NCI-H446 (cell line): ENCODE measurements around the gene TAF4B.
A peak's percentile ranks its signal among the peaks of the same experiment; 100 is the strongest.
"Not testable (repeated sequence)": the region's sequence is repeated elsewhere in the genome, so short reads cannot be mapped to it uniquely, and the experiment has no call there.

Source experiments
- DNase-seq, 2 experiments: peaks; one replicate each; lab custom pipeline; 2025; lab: John Stamatoyannopoulos, UW

The TAF4B gene

DNA sequence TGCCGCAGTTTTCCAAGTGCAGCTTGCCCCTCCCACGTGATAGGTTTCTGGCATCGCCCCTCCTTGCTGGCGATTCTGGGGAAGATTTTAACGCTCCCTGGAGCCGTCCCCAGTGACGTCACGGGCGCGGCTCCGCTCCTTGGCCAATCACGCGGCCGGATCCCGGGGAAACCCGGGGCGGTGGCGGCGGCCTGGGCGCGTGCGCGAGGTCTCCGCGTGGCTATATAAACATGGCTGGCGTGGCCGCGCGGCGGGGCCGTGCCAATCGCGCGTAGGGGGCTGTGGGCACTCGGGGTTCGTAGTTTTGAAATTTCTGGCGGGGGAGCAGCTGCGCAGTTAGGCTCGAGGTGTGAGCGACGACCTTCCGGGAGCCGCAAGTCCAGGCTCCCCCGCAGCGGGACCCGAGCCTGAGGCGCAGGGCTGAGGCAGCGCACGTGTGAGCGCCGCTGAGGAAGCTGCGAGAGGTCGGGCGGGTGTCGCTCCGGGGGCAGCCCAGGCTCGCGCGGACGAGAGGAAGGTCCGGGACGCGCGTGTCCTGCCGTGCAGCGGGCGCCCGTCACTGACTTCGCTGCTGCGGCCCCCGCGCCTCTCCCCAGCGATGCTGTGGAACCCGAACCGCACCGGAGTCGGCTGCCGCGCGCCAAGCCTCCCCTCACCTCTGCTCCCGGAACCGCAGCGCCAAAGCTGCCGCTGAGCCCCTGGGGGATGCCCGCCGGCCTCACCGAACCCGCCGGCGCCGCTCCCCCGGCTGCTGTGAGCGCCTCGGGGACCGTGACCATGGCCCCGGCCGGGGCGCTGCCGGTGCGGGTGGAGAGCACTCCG, at the start of gene TAF4B:
TSS of gene TAF4B (plus strand) at position 217 of the 822 bp plus-strand sequence. CDS start at position 706, 489 bp downstream.
- peak; percentile 88 to 97 for DNase-seq

- no peak for DNase-seq
Observed at GRCh38 chr18:26181343-26181826, 44.9 kb upstream of the TAF4B start.

GRCh38 chr18:26183395-26184112, 42.7 kb upstream of the TAF4B start:
- DNase-seq, result no peak

DNA sequence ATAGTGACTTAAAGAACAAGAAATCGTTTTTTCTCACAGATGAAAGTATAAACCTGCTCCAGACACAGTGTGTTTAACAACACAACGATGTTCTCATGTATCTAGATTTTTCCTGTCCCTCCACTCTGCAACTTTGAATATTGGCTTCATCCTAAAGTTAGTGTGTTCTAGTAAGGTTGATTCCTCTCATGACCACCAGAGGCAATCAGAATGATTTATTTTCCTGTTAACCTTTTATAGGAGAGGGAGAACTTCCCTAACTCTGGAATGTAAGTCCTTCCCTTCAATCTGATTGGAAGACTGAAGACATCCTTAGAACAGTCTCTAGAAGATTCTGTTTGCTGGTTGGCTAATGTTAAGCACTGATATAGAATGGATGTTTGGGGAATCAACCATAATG, 41.0 kb upstream of the TAF4B start:
- DNase-seq, result no peak

DNA sequence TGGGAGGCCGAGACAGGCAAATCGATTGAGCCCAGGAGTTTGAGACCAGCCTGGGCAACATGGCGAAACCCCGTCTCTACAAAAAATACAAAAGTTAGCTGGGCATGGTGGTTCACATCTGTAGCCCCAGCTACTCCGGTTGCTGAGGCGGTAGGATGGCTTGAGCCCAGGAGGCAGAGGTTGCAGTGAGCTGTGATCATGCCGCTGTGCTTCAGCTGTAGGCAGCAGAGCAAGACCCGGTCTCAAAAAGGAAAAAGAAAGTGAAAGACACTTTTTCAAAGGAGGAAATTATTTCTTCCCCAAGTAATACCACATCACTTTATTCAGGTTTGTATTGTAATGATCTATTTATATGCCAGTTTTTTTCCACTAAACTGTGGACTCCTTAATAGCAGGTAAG, 35.7 kb upstream of the TAF4B start:
- no peak for DNase-seq

GRCh38 chr18:26192233-26192632, 34.0 kb upstream of the TAF4B start:
- no peak for DNase-seq

- DNase-seq, result no peak
Observed at GRCh38 chr18:26196605-26197004, 29.6 kb upstream of the TAF4B start.

GRCh38 chr18:26202001-26202400, 24.2 kb upstream of the TAF4B start:
- not testable (repeated sequence) for DNase-seq

DNA sequence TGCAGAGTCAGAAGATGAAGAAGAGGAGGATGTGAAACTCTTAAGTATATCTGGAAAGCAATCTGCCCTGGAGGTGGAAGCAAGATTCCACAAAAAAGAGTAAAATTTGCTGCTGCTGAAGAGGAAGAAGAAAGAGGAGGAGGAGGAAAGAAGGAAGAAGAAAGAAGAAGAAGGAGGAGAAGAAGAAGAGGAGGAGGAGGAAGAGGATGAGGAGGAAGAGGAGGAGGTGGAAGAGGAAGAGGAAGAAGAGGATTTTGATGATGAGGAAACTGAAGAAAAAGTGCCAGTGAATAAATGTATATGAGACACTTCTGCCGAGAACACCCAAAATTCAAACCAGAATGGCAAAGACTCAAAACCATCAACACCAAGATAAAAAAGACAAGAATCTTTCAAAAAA, 20.9 kb upstream of the TAF4B start:
- DNase-seq, result no peak

DNA sequence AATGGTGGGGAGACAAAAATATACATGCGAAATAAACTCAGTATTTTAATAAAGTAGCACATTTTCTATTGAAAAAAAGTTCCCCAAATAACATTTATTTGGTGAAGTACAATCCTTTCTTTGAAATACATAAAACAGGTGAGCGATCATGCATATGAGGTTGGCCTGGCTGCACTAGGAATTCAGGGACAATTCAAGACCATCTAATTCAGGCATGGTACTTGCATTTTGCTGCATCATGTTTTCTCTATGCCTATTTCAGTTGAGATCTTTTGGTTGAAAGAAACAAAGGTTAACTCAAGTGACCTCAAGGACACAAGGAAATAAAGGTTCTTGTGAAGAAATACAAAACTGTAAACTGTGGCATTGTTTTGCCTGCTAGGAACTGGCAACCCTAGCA, 19.8 kb upstream of the TAF4B start:
- no peak for DNase-seq

- no peak for DNase-seq
Observed at GRCh38 chr18:26207937-26208336, 18.3 kb upstream of the TAF4B start.

- no peak for DNase-seq
Observed at GRCh38 chr18:26208977-26209376, 17.3 kb upstream of the TAF4B start.

DNA sequence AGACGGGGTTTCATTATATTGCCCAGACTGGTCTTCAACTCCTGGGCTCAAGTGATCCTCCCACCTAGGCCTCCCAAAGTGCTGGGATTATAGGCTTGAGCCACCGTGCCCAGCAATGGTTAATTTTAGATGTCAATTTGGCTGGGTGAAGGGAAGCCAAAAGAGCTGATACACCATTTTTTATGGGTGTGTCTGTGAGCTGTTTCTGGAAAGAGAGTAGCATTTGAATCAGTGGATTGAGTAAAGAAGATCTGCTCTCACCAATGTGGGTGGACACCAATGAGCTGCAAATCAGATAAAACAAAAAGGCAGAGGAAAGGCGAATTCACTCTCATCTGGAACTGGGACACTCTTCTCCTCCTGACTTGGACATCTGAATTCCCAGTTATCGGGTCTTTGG, 16.1 kb upstream of the TAF4B start:
- DNase-seq, result no peak

DNA sequence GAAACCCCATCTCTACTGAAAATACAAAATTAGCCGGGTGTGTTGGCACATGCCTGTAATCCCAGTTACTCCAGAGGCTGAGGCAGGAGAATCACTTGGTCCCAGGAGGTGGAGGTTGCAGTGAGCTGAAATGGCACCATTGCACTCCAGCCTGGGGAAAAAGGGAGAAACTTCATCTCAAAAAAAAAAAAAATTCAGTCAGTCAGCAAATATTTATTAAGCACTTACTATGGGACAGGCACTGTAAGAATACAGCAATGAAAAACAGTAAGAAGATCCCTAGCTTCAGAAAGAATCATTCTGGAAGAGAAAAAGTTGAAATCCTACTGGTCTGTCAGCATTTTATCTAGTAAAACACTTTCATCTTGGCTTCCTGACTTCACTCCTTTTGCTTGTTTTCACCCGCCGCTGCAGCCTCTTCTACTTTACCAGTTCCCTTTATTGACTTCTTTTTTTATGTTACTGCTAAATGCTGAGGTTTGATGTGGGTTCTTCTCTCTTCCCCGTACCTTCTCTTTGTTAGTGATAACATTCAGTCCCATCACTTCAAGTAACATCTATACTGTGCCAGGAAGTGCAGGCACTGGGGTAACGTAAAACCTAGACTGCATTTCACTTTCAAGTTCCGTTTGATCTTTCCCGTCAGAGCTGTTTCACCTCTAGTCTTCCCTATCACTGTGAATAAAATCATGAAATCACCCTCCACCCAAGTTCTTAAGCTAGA, 10.8 kb upstream of the TAF4B start:
- no peak for DNase-seq

DNA sequence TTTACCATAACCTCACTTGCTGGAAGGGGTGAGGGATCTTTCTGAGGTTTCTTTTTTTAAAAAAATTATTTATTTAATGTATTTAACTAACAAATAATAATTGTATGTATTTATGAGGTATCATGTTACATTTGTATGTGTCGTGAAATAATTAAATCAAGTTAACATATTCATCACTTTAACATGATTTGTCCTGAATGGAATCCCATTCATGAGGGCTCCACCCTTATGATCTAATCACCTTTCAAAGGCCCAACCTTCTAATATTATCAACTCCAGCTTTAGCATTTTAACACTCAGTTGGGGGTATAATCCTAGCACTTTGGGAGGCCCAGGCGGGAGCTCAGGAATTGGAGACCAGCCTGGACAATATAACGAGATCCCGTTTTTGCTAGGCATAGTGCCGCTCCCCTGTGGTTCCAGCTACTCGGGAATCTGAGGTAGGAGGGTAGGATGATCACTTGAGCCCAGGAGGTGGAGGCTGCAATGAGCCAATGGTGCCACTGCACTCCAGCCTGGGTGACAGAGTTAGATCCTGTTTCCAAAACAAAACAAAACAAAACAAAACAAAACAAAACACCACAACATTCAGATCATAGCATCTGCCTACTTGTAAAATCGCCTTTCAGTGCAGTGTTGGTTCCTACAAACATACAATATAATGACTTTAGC, 1.1 kb upstream of the TAF4B start:
- DNase-seq, result no peak

- DNase-seq, result no peak
Observed at GRCh38 chr18:26225915-26226228, 373 bp upstream of the TAF4B start.

GRCh38 chr18:26227051-26227670, 916 bp downstream of the TAF4B start:
- no peak for DNase-seq

DNA sequence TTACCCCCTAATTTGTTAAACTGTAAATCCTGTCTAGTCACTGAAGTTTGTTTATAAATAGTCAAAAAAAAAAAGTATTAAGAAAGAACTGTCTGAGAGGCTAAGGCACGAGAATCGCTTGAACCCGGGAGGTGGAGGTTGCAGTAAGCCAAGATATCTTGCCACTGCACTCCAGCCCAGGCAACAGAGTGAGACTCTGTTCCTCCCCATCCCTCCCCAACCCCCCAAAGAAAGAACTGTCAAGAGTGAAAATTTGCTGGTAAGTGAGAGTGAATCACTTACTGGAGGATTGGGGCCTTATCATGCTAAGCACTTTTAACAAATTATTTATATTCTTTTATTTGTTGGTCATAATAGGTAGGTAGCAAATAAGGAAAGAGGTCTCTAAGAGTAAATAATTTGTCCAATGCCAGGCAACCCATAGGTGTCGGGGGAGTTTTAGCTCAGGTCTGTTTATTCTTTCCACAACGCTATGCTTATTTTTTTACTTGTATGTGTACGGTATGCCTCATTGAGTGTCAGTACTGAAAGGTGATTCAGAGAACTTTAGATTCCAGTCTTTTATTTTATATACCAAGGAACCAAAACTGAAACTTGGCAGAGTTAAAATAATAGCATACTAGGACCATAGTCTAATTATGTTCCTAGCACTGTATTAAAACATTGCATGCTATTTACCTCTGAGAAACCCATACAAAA, 2.5 kb downstream of the TAF4B start:
- DNase-seq, result no peak

GRCh38 chr18:26230497-26230896, 4.3 kb downstream of the TAF4B start:
- DNase-seq, result no peak

- no peak for DNase-seq
Observed at GRCh38 chr18:26233208-26233607, 7.0 kb downstream of the TAF4B start.

- DNase-seq, result not testable (repeated sequence)
Observed at GRCh38 chr18:26237363-26237762, 11.1 kb downstream of the TAF4B start.
